ENCODE results near the gene GRIA1.
A peak's percentile ranks its signal among the peaks of the same experiment; 100 is the strongest.

Gene GRIA1

DNA sequence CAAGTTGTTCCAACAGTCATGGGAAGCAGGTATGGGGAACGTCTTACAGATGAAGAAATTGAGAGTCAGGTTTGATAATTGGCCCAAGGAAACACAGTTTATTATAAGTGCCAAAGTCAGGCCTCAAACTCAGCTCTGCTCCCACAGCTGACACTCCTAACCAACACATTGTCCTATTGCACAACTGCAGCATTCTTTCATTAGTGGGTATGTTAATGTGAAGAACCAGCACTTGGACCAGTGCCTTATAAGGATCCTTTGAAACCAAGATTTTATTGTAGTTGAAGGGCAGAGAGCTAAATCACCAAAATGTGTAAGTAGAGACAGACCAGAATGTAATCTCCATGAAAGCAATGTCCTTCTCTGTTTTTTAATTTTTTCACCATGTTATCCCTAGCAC is 56.1 kb downstream of the GRIA1 start:
- no peak for DNase-seq (ENCODE audit: low read depth)

DNA sequence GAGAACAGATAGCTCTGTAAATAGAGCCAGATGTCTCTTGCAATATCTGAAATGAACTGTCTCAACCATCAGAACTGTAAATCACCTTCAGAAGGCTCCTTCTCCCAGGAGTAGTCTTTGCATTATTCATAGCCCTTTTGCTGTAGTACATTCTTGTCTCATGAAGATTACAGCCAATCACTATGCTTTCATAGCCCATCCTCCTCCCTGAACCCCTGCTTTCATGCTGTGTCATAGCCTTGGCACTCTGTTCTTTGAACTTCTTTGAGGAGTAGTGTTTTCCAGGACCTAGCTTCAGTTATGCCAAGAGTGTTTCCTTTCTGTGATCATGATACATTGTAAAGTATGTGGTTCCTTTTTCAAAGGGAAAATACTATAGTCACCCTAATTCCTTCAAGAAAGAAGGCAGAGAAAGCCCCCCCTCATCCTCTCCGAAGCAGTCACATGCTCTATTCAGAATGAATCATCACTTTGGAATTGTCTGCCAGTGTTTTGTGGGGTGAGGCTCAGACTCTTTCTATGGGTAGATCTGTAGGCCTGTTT is 61.1 kb downstream of the GRIA1 start:
- DNase-seq (ENCODE audit: low read depth), result peak; percentile 94

DNA sequence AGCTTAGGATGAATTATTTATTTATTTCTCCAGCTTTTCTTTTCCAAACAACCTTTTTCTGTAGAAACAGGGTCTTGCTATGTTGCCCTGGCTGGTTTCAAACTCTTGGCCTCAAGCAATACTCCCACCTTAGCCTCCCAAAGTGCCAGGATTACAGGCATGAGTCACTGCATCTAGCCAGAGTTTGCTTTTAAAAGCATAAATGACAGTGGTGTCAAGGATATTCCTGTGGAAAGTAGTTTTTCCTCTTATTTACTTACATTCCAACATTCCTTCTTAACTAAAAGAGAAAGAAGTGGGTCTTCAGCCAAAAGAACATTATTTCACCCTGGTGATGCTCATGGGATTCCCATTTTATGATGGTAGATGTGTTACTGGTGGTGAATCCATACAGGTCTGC is 62.4 kb downstream of the GRIA1 start:
- peak; percentile 14 for DNase-seq (ENCODE audit: low read depth)

DNA sequence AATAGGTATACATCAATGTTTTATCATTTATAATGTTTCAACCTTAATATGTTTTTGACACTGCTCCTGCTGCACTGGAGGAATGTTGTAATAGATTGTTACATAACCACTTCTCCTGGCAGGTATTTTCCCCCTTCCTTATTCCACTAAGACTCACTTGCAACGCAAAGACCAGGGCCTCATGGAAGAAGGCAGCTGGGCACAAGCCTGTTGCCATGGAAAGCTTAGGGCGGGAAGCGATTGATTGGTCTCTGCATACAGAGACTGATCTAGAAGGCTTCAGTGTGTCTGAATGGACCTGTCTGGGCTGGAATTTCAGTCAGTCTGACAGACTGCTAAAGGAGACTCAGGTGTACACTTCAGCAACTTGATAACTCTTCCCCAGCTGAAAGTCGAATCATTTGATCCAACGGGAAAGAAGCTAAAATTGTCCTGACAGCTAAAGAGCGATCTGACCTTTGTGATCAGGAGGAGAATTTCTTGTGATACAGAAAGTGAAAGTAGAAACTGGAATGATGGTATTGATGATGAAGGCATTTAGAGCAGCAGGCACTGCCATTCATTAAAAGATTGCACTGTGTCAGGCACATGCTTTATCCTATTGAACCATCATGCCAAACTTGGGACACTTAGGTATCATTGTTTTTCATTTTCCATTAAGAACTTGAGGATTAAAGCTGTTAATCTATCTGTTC is 65.1 kb downstream of the GRIA1 start:
- DNase-seq (ENCODE audit: low read depth), result no peak

DNA sequence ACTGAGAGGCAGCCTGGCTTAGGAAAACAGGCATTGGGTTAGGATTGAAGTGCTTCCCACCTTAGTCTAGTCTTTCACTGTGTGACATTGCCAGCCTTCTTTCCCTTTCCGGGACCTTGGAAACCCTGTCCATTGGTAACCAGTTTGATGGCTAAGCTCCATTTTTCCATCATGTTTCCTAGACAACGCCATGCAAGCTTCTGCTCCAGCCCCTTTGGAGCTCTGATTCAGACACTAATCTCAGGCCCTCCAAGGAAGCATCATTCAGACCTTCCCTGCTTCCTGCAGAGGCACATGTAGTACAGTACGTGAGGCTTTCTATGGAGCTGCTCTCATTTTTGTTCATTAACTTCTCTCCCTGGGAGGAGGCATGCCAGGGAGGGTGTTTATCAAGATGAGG is 68.5 kb downstream of the GRIA1 start:
- no peak for DNase-seq (ENCODE audit: low read depth)

DNA sequence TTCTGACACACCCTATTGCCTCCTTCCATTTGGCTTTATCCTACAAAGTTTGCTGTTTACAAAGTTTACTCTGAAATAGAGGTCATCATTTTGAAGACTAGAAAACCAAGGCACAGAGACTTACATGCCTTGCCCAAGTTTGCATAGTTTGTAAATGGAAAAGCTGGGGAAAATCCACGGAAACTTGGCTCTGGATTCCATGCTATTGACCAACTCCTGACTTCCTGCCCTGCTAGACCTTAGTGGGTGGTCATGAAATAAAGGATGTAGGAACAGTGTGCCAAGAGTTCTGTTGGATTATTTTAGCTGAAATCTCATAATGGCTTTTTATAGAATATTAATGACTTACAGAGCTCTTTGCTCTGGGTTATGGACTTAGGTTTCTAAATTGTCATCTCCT is 69.5 kb downstream of the GRIA1 start:
- DNase-seq (ENCODE audit: low read depth), result peak; percentile 27

DNA sequence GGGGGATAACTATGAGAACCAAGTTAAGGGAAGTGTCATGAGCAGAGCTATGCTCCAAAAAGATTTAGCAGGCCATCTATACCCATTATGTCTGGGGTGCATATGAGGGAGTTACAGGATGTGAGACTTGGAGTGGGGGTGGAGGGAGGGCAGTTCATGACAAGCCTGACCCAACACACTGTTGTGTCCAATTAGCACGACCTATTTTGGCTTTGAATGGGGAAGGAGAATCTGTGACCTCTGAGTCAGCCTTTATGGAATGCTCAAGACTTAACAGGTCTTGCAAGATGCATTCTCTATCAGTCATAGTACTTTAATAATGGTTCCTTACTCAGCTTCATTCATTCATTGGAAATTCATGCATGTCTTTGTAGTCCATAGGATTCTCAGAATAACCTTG is 71.7 kb downstream of the GRIA1 start:
- DNase-seq (ENCODE audit: low read depth), result peak; percentile 47

DNA sequence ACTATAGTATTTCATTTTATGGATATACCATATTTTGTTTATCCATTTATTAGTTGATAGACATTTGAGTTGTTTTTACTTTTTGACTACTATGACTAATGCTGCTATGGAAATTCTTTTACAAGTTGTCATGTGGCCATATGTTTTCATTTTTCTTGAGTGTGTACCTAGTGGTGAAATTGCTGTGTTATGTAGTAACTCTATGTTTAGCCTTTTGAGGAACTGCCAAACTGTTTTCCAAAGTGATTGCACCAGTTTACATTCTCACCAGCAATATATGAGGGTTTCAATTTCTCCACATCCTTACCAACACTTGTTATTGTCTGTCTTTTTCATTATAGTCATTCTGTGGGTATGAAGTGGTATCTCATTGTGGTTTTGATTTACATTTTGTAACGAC is 75.4 kb downstream of the GRIA1 start:
- DNase-seq (ENCODE audit: low read depth), result peak; percentile 80

DNA sequence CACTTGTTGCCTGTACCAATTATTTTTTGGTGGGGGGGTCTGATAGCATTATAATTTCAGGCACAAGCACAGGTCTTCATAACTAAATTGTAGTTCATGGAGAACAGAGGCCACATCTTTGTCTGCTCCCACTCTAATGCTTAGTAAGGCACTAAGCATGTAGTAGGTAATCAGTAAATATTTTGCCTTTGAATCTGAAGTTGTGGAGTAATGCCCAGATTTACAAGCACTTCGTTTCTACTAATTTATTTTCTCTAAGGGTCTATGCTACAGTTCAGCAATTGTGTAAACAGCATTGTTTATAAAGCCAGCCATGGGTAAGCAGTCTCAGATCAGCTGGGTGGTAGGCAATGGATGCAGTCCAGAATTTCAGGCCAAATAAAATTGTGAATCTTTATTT is 78.6 kb downstream of the GRIA1 start:
- DNase-seq (ENCODE audit: low read depth), result no peak

DNA sequence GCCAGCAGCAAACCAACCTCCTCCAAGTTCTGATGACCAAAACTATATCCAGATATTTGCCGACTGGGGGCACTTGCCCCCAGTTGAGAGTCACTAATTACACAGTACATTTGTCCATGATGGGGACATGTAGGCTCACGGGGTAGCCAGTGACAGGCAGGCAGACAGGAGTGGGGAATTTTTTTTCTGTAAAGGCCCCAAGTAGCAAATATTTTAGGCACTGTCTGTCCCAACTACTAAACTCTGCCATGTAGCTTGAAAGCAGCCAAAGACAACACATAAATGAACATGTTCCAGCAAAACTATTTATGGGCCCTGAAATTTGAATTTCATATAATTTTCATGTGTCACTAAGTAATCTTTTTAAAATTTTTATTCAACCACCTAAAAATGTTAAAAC is 80.7 kb downstream of the GRIA1 start:
- no peak for DNase-seq (ENCODE audit: low read depth)

DNA sequence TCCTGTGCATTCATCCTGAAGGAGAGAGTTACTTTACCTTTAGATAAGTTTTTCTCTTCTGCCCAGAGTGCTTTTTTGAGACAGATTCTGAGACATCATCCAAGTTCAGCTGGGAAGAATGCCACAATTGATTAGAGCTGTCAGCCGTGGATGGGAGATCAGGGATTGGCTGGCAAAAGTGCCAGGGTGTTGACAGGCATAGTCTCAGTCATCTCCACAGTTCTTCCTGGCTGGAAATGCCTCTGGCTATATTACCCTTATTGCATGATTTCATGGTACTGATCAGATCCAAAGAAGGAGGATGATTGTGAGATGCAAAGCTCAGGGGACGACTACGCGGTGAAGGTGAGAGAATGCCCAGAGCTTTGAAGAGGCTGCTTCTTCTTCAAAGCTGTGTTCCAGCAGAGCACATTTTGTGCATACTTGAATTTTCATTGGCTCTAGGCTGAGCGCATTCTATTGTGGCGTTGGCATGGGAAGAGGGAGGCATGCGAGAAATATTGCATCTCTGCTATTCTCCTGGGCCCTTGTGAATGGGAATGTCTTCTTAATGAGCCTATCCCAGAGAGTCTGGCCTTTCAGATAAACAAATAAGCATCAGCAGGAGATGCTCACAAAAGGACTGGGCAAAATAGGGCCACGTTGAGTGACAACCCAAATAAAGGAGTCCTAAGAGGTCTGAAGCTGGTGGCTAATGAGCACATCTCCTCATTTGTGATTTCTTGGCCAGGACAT is 82.1 kb downstream of the GRIA1 start:
- DNase-seq (ENCODE audit: low read depth), result no peak

DNA sequence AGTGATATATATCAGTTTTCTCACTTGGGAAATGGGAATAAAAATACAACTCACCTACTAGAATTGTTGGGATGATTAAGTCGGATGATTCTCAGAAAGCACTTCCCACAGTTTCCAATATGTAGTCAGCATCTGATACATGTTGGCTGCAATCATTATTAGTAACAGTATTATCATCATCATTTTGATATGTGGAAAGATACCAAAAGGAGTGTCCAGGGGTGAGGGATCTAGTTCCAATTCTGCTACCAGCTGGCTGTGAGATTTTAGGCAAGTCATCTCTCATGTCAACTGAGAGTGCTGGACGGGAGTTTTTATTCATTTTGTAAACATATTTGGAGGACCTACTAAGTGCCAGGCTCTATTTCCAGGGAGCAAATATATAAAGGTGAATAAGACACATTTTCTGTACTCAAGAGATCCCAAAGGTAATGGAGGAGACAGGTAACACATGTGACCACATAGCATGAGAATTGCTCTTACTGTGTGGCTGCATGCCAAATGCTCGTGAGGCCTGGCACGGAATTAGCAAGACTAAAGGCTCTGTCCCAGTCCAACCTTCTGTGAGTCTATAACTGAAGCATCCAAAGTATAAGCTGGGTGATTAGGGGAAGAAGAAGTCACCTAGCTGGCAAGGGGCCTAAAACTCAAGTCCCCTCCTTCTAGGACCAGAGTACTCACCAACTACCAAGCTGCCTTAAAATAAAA is 83.0 kb downstream of the GRIA1 start:
- no peak for DNase-seq (ENCODE audit: low read depth)

DNA sequence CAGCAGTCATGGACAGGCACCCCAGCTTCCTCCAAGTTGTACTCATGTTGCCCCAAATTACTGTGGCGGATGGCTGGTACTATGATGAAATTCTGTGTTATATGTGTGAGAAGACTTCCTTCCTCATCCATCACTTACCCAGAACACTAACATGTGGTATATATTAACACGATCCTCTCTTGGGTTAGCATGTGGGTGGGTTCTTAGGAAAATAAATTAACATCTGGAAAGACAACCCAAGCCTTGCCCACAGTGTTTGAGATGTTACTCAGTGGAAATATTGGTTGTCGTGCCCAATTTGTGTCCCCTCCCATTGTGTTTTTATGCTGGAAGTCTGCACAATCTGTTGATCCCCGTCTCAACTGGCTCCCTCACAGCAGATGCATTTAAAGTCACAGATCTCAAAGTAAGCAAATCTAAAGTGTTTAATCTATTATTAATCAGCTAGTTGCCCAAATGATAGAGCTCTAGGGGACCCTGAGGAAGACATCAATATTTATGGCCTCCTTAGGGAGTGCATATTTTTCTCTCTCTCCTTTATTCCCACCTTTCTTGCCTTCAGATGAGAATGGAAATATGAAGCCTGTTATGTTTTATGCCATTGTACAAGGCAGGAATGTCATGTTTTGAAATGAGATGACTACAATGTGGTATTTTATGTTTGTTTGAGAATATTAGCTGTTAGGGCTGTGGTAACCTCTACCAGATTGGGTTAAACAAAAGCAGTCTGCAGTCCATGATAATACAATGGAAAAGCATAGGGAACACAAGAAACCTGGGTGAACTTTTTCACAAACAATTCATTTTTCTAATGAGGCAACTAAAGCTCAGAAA is 93.9 kb downstream of the GRIA1 start:
- no peak for DNase-seq (ENCODE audit: low read depth)

DNA sequence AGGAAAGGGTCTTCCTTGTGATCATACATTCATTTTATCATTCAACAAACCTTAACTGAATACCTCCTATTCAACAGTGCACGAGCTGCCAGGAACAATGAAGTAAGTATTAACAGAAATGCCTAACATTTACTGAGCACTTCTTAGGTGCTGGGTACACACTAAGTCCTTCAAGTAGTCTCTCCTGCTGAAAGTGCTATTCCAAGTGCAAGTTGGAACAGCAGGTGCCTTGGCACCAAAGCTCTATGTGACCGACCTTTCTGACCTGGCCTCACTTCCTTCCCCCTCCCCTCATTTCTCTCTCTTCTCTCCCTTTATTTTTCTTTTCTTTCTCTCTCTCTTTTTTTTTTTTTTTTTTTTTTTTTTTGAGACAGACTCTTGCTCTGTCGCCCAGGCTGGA is 94.5 kb downstream of the GRIA1 start:
- no peak for DNase-seq (ENCODE audit: low read depth)

DNA sequence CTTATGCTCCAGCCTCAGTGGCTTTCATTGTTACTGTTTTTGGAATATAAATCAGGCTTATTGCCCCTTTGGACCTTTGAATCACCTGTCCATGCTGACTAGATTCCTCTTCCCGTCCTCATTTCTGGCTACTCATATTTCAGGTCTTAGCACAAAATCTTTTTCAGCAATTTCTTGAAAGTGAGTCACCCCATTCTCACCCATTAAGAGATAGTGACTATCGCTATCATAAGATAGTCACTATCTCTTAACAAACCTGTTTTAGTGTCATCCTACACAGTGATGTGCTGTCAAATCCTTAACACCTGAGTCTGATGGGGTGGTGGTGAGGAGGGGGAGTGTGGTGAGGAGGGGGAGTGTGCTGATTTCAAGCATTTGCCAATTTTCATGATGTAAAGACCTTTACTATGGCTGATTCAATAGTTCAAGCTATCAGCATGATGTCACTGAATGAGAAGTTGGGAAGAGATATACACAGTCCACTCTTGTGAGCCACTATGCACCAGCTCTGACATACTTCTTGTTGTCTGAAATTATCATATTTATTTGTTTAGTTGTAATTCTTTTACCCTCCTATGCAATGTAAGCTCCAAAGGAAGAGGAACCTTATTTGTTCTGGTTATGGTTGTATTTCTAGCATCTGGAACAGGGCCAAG is 95.3 kb downstream of the GRIA1 start:
- no peak for DNase-seq (ENCODE audit: low read depth)

DNA sequence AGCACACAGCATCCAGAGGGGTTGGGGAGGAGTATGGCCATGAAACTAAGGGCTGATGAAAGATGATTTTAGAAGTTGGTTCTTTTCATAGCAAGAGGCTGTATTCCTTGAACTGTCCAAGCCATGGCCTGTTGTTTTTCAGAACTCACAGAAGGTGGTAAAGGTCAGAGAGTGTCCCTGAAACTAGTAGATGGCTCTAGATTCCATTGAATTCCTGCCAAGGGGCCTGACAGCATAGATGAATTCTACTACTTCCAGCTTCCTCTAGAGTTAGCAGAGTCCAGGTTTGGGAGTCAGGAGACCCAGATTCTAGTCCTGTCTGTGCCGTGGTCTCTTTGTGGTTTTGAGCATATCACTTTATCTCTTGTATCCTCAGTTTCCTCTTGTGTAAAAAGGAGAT is 101.6 kb downstream of the GRIA1 start:
- DNase-seq (ENCODE audit: low read depth), result no peak

DNA sequence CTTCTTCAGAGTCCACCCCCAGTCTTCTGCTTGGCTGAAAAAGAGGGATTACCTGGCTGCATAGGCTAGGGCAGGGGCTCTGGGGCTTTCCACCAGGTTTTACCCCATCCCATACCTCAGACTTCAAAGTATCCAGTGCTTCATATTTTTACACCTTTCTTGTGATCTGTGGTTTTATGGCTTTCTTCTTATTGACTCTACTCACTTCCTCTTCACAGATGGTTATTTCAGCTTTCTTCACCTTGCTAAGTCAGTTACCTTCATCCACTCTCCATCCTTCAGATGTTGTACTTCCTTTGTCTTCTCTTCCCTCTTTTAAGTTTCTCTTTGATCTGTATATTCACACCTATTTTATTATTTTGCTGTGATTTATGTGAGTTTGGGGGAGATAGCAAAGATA is 104.3 kb downstream of the GRIA1 start:
- no peak for DNase-seq (ENCODE audit: low read depth)

DNA sequence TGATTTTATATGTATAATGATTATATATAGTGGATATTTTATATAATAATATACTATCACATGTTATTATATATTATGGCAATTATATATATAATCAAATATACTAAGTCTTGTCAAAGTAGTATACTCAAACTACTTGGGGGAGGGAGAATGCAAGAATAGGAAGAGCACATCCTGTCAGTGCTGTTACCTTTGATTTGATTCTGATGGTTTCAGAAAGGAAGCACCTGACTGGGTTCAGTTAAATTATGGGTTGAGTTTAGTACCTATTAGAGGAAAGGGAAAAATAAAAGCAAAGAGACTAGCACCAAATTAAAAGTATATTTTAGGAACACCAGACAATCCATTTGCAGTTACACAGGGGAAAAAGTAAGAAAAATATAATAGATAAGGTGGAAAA is 107.6 kb downstream of the GRIA1 start:
- no peak for DNase-seq (ENCODE audit: low read depth)

DNA sequence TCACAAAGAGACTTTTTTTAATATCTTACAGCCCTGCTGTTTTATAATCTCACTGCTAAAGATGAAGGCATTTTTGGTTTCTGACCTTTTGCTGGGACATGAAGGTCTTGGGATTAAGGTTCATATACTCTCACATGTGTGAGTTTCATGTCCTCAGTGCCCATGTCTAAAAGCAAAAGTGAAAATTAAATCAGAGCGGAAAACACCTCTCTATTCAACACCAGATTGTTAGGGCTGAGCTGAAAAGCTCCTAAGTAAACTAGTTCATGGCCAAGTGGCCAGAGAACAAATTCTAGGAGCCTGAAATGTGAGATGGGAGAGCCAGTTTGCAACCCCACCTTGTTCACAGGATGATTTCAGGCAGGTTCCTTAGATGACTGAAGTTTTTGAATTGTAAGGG is 110.9 kb downstream of the GRIA1 start:
- DNase-seq (ENCODE audit: low read depth), result no peak

DNA sequence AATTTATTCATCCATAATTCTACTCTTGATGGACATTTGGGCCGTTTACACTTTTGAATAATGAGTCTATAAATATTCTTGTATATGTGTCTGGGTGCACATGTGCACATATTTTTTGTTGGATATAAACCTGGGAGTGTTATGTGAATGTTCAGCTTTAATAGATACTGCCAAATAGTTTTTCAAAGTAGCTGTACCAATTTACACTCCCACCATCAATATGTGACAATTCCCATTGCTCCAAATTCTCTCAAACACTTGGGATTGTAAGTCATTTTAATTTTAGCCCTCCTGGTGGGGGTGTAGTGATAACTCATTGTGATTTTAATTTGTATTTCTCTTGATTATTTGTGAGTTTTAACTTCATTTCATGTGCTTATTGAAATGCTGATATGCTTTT is 114.9 kb downstream of the GRIA1 start:
- no peak for DNase-seq (ENCODE audit: low read depth)

DNA sequence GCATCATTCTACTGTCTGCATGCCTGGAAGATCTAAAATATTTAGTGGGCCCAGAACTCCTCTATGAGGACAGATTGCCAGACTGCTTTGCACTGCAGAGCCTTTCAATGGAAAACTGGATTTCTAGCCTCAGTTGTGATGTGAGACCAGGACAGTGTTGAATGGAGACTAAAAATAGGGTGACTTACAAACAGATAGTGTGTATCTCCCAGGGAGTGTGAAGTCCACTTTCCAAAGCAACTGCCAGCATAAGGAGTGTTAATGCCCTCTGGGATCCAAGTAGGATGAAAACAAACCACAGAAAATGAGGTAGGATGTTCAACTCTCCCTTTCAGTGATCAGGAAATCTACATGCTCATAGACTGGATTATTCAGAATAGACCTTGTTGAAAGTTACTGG is 119.5 kb downstream of the GRIA1 start:
- DNase-seq (ENCODE audit: low read depth), result no peak

DNA sequence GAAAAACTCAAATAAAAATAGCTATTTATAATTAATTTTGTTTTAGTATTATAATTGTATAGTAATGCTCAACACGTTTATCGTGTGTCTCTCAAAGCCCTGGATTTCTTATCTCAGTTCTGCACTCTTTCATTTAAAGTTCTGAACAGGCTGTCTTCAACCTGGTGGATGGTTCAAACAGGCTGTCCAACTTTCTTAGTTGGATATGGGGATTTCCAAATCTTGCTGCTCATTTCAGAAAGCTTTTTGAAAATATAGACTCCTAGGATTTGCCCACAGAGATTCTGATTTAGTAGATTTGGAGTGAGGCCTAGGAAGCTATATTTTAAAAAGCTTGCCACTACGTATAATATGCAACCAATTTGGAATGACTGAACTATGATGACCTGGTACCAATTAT is 120.3 kb downstream of the GRIA1 start:
- DNase-seq (ENCODE audit: low read depth), result no peak
